NB4 (cell line): Measurements from ENCODE around the gene MMP1.

Source experiments
- CTCF ChIP-seq: IDR thresholded peaks from one replicate; pipeline ENCODE4 v1.5.1; 2012; ENCODE audit warnings: low read depth, low read length
- POLR2A ChIP-seq: IDR thresholded peaks from 2 replicates; pipeline ENCODE4 v1.6.1; 2011; ENCODE audit warnings: mild to moderate bottlenecking; ENCODE audit not compliant: insufficient read length; ENCODE audit errors: extremely low read depth

GRCh38 chr11:102819491-102819890, 21.5 kb upstream of the MMP1 start:
- TF ChIP-seq CTCF (no peak), POLR2A (no peak)
